Loucy (cell line): ENCODE results near the gene SEC11A.
A peak's percentile ranks its signal among the peaks of the same experiment; 100 is the strongest.

Experiments
- H2AFZ ChIP-seq: fragments of 200-600 bp; sonication (generic); 2 replicates; pipeline ENCODE4 v1.6.0; 2016; ENCODE audit warnings: antibody characterized with exemption, mild to moderate bottlenecking, low read length, moderate library complexity
- H3F3A ChIP-seq: fragments of 200-600 bp; 2 replicates; pipeline ENCODE4 v1.6.0; 2016; ENCODE audit warnings: antibody characterized with exemption, low read depth, mild to moderate bottlenecking
- H3K27me3 ChIP-seq: fragments of 200-600 bp; sonication (generic); 2 replicates; pipeline ENCODE4 v1.6.1; 2014; ENCODE audit warnings: low read length, mild to moderate bottlenecking; ENCODE audit not compliant: insufficient read depth, poor library complexity, severe bottlenecking
- H3K36me3 ChIP-seq: fragments of 200-600 bp; sonication (generic); 2 replicates; pipeline ENCODE4 v1.6.1; 2016; ENCODE audit warnings: low read length; ENCODE audit not compliant: insufficient read depth
- H3K4me1 ChIP-seq: fragments of 200-600 bp; sonication (generic); 2 replicates; pipeline ENCODE4 v1.5.1; 2014; ENCODE audit warnings: low read length, mild to moderate bottlenecking; ENCODE audit not compliant: insufficient read depth, poor library complexity, severe bottlenecking
- H3K4me2 ChIP-seq: fragments of 200-600 bp; sonication (generic); 2 replicates; pipeline ENCODE4 v1.6.0; 2014; ENCODE audit warnings: antibody characterized with exemption, low read length, low read depth, mild to moderate bottlenecking; ENCODE audit not compliant: poor library complexity, severe bottlenecking
- H3K4me3 ChIP-seq: fragments of 200-600 bp; sonication (generic); 2 replicates; pipeline ENCODE4 v1.5.1; 2014; ENCODE audit warnings: low read length, mild to moderate bottlenecking, mixed read lengths; ENCODE audit not compliant: poor library complexity, severe bottlenecking
- H3K79me2 ChIP-seq: fragments of 200-600 bp; sonication (generic); 2 replicates; pipeline ENCODE4 v1.6.1; 2014; ENCODE audit warnings: low read length; ENCODE audit not compliant: insufficient read depth
- H3K9ac ChIP-seq: fragments of 200-600 bp; sonication (generic); 2 replicates; pipeline ENCODE4 v1.6.0; 2014; ENCODE audit warnings: mild to moderate bottlenecking, low read depth, low read length, moderate library complexity; ENCODE audit not compliant: poor library complexity, severe bottlenecking
- H3K9me2 ChIP-seq: fragments of 200-600 bp; sonication (generic); replicated peaks from 2 replicates; pipeline ENCODE4 v1.6.1; 2016; ENCODE audit warnings: low read depth, low read length, mixed read lengths
- H3K9me3 ChIP-seq: fragments of 200-600 bp; sonication (generic); 2 replicates; pipeline ENCODE4 v1.6.1; 2014; ENCODE audit warnings: mild to moderate bottlenecking, antibody characterized with exemption, low read length, low read depth; ENCODE audit not compliant: insufficient read depth
- H4K20me1 ChIP-seq: fragments of 200-600 bp; sonication (generic); 2 replicates; pipeline ENCODE4 v1.6.0; 2014; ENCODE audit warnings: antibody characterized with exemption, low read length, mild to moderate bottlenecking; ENCODE audit not compliant: insufficient read depth, poor library complexity, severe bottlenecking
- CTCF ChIP-seq: fragments of 200-600 bp; sonication (generic); conservative IDR thresholded peaks from 2 replicates; pipeline ENCODE4 v1.5.1; 2014; ENCODE audit warnings: mild to moderate bottlenecking, antibody characterized with exemption, low read length
- EZH2phosphoT487 ChIP-seq: fragments of 200-600 bp; IDR thresholded peaks from 2 replicates; pipeline ENCODE4 v1.6.1; 2018; ENCODE audit warnings: antibody characterized with exemption, mild to moderate bottlenecking, moderate library complexity, borderline replicate concordance

Gene SEC11A

GRCh38 chr15:84731774-84732173 lies 15.8 kb upstream of the SEC11A start:
- no peaks in the 10 kb centered on the region for H3K36me3 ChIP-seq
- no peaks in the 10 kb centered on the region for H3K27me3 ChIP-seq
- H3K4me1 ChIP-seq = peaks cover 20% of the 10 kb centered on the region
- no peak overlapping the region for H3K9ac ChIP-seq
- H2AFZ ChIP-seq = no peak overlapping the region
- no peaks in the 10 kb centered on the region for H4K20me1 ChIP-seq
- no peak overlapping the region for H3K4me3 ChIP-seq
- no peaks in the 10 kb centered on the region for H3K9me2 ChIP-seq
- H3K9me3 ChIP-seq = no peaks in the 10 kb centered on the region
- H3F3A ChIP-seq = no peaks in the 10 kb centered on the region
- no peaks in the 10 kb centered on the region for H3K79me2 ChIP-seq
- no peak for TF ChIP-seq CTCF
- no peak for TF ChIP-seq EZH2phosphoT487
- no peak overlapping the region for H3K4me2 ChIP-seq

- H3K4me2 ChIP-seq = no peak overlapping the region
- H3K36me3 ChIP-seq = no peaks in the 10 kb centered on the region
- H3K4me1 ChIP-seq = peaks cover 5% of the 10 kb centered on the region
- H3K79me2 ChIP-seq = no peaks in the 10 kb centered on the region
- TF ChIP-seq EZH2phosphoT487 = no peak
- no peak for TF ChIP-seq CTCF
- no peaks in the 10 kb centered on the region for H3K27me3 ChIP-seq
- H2AFZ ChIP-seq = no peak overlapping the region
- H3F3A ChIP-seq = no peaks in the 10 kb centered on the region
- H4K20me1 ChIP-seq = no peaks in the 10 kb centered on the region
- H3K9me3 ChIP-seq = no peaks in the 10 kb centered on the region
- no peak overlapping the region for H3K4me3 ChIP-seq
- no peaks in the 10 kb centered on the region for H3K9me2 ChIP-seq
- H3K9ac ChIP-seq = no peak overlapping the region
Observed at GRCh38 chr15:84727429-84727828, 11.5 kb upstream of the SEC11A start.

- TF ChIP-seq EZH2phosphoT487 = no peak
- TF ChIP-seq CTCF = no peak
- no peaks in the 10 kb centered on the region for H3K9me3 ChIP-seq
- no peaks in the 10 kb centered on the region for H3F3A ChIP-seq
- no peak overlapping the region for H3K4me3 ChIP-seq
- no peak overlapping the region for H3K4me2 ChIP-seq
- H3K27me3 ChIP-seq = no peaks in the 10 kb centered on the region
- no peaks in the 10 kb centered on the region for H3K79me2 ChIP-seq
- no peaks in the 10 kb centered on the region for H4K20me1 ChIP-seq
- H3K4me1 ChIP-seq = peaks cover 11% of the 10 kb centered on the region
- no peaks in the 10 kb centered on the region for H3K9me2 ChIP-seq
- no peaks in the 10 kb centered on the region for H3K36me3 ChIP-seq
- H3K9ac ChIP-seq = no peak overlapping the region
- peak overlapping the region; percentile 83; the same call in 1 of the 2 replicates for H2AFZ ChIP-seq
Observed at GRCh38 chr15:84725001-84725491, 9.1 kb upstream of the SEC11A start.
